PC-9 (cell line): ENCODE measurements around the gene C11orf86. TPM values are rescaled to one million over a fixed set of nuclear protein-coding genes. Genes with fewer than 3 reads are reported as not detected.

Experiments used
- BruUV-seq: library from RNA; stranded (reverse); fragments of 400-500 nt; replicated peaks from 2 replicates; lab custom pipeline; 2021; lab: Mats Ljungman, UMichigan
- CTCF ChIA-PET: fragments of 300-600 bp; sonication (Branson Sonifier 250); formaldehyde crosslinking; loops from one replicate; lab custom pipeline; 2022; ENCODE audit warnings: antibody characterized with exemption; lab: Charles Lee
- POLR2A ChIA-PET: fragments of 300-600 bp; sonication (Branson Sonifier 250); formaldehyde crosslinking; loops from one replicate; lab custom pipeline; 2022; ENCODE audit warnings: antibody characterized with exemption; ENCODE audit not compliant: unreplicated experiment; lab: Charles Lee
- DNase-seq, 2 experiments: peaks; one replicate each; pipeline versions ENCODE4 v3.0.0 to v3.0.0-alpha.2; 2015 to 2022; ENCODE audit warnings: mixed read lengths in 1 of 2
- H2AFZ ChIP-seq: fragments of 200-600 bp; sonication (generic); 2 replicates; pipeline ENCODE4 v1.8.1; 2017; ENCODE audit warnings: antibody characterized with exemption
- H3F3A ChIP-seq: fragments of 200-600 bp; sonication (generic); 2 replicates; pipeline ENCODE4 v1.8.1; 2017; ENCODE audit warnings: antibody characterized with exemption, mild to moderate bottlenecking, low read depth; ENCODE audit not compliant: insufficient read depth
- H3K27ac ChIP-seq: fragments of 200-600 bp; sonication (generic); 2 replicates; pipeline ENCODE4 v1.6.1; 2016; ENCODE audit warnings: mixed run types
- H3K27me3 ChIP-seq: fragments of 200-600 bp; sonication (generic); 2 replicates; pipeline ENCODE4 v1.6.1; 2016; ENCODE audit warnings: low read depth, mixed run types; ENCODE audit not compliant: insufficient read depth
- H3K36me3 ChIP-seq: fragments of 200-600 bp; sonication (generic); 2 replicates; pipeline ENCODE4 v1.6.1; 2016; ENCODE audit warnings: low read depth, mixed run types
- H3K4me1 ChIP-seq: fragments of 200-600 bp; sonication (generic); replicated peaks from 2 replicates; pipeline ENCODE4 v1.6.1; 2016; ENCODE audit warnings: mixed run types; ENCODE audit not compliant: insufficient read depth
- H3K4me2 ChIP-seq: fragments of 200-600 bp; sonication (generic); 2 replicates; pipeline ENCODE4 v1.6.1; 2017; ENCODE audit warnings: mixed run types
- H3K4me3 ChIP-seq: fragments of 200-600 bp; sonication (generic); 2 replicates; pipeline ENCODE4 v1.6.1; 2016; ENCODE audit warnings: mixed run types
- H3K79me2 ChIP-seq: fragments of 200-600 bp; sonication (generic); 2 replicates; pipeline ENCODE4 v1.6.1; 2017; ENCODE audit warnings: low read depth, mixed run types
- H3K9me2 ChIP-seq: fragments of 200-600 bp; sonication (generic); 2 replicates; pipeline ENCODE4 v1.8.1; 2017; ENCODE audit warnings: mild to moderate bottlenecking; ENCODE audit not compliant: insufficient read depth
- H3K9me3 ChIP-seq: fragments of 200-600 bp; sonication (generic); 2 replicates; pipeline ENCODE4 v1.8.1; 2016; ENCODE audit warnings: low read depth; ENCODE audit not compliant: insufficient read depth
- H4K20me1 ChIP-seq: fragments of 200-600 bp; sonication (generic); 2 replicates; pipeline ENCODE4 v1.8.1; 2017; ENCODE audit not compliant: insufficient read depth
- CTCF ChIP-seq: fragments of 200-600 bp; sonication (generic); conservative IDR thresholded peaks from 2 replicates; pipeline ENCODE4 v1.6.1; 2017; ENCODE audit warnings: mixed run types, antibody characterized with exemption, mild to moderate bottlenecking, moderate library complexity
- EZH2 ChIP-seq: fragments of 200-600 bp; sonication (generic); IDR thresholded peaks from 2 replicates; pipeline ENCODE4 v1.8.0; 2017; ENCODE audit warnings: antibody characterized with exemption, low read depth
- intact Hi-C: fragments of 100-400 bp; cut with micrococcal nuclease; formaldehyde crosslinking; loops from one replicate; pipeline ENCODE4 v1.10.0; 2022; ENCODE audit not compliant: unreplicated experiment
- total RNA-seq: library from RNA; stranded (reverse); gene quantifications from 2 replicates; pipeline ENCODE4 v1.2.3, GENCODE V29; 2021

Gene C11orf86
- total RNA-seq, 1 experiment from 2014 or later: not detected

- Histone ChIP-seq H3K27ac (no peak overlapping the region), H3K9me2 (no peaks in the 10 kb centered on the region), H3F3A (peaks cover 11% of the 10 kb centered on the region; the same call in 1 of the 2 replicates), H3K4me1 (0 out of 2 replicates have a peak, but pooled peaks cover under 1% of the 10 kb centered on the region), H4K20me1 (no peaks in the 10 kb centered on the region), H3K4me2 (no peak overlapping the region), H3K36me3 (no peaks in the 10 kb centered on the region), H3K9me3 (no peaks in the 10 kb centered on the region), H2AFZ (no peak overlapping the region), H3K4me3 (no peak overlapping the region), H3K79me2 (no peaks in the 10 kb centered on the region), H3K27me3 (no peaks in the 10 kb centered on the region)
- BruUV-seq: no TSS peak
- no peak for DNase-seq
- intact Hi-C loops: no loop called here
- TF ChIP-seq EZH2 (no peak), CTCF (no peak)
- POLR2A ChIA-PET: interaction anchor here (0.6 kb wide), 1 partner anchor 28 kb away, joined by 3 read pairs; no protein-coding TSS in a partner anchor
- CTCF ChIA-PET: interaction anchor here (0.6 kb wide), 1 partner anchor 25 kb away, joined by 8 read pairs; no protein-coding TSS in a partner anchor
These were observed 41.4 kb downstream of the C11orf86 start for GRCh38 chr11:67016550-67016949.

GRCh38 chr11:67020949-67021348 lies 45.8 kb downstream of the C11orf86 start:
- peaks cover 35% of the 10 kb centered on the region for H3K4me1 ChIP-seq
- no peaks in the 10 kb centered on the region for H3K36me3 ChIP-seq
- no peak for TF ChIP-seq EZH2
- no peak for TF ChIP-seq CTCF
- CTCF ChIA-PET: interaction anchor here (0.7 kb wide), 1 partner anchor 621 kb away, joined by 3 read pairs; no protein-coding TSS in a partner anchor
- H3K9me3 ChIP-seq: no peaks in the 10 kb centered on the region
- no peak overlapping the region for H2AFZ ChIP-seq
- no peaks in the 10 kb centered on the region for H3K9me2 ChIP-seq
- no TSS peak for BruUV-seq
- H3K4me2 ChIP-seq: no peak overlapping the region
- intact Hi-C loops: loop anchor here (2.0 kb wide), 1 partner anchor 138 kb away; no protein-coding TSS in a partner anchor
- POLR2A ChIA-PET: no interaction called here
- peaks cover 5% of the 10 kb centered on the region; the same call in 1 of the 2 replicates for H3K79me2 ChIP-seq
- H3K27me3 ChIP-seq: no peaks in the 10 kb centered on the region
- no peaks in the 10 kb centered on the region for H4K20me1 ChIP-seq
- H3K4me3 ChIP-seq: no peak overlapping the region
- DNase-seq: no peak
- H3F3A ChIP-seq: peaks cover 22% of the 10 kb centered on the region
- H3K27ac ChIP-seq: no peak overlapping the region

GRCh38 chr11:67022341-67022933 lies 47.3 kb downstream of the C11orf86 start:
- Histone ChIP-seq H3K4me1 (peaks cover 44% of the 10 kb centered on the region), H2AFZ (peak overlapping the region; percentile 95), H3K4me2 (peak overlapping the region; percentile 78), H3K9me2 (no peaks in the 10 kb centered on the region), H3K4me3 (peak overlapping the region; percentile 80), H3F3A (peaks cover 30% of the 10 kb centered on the region), H4K20me1 (no peaks in the 10 kb centered on the region), H3K9me3 (no peaks in the 10 kb centered on the region), H3K27me3 (no peaks in the 10 kb centered on the region), H3K79me2 (peaks cover 5% of the 10 kb centered on the region; the same call in 1 of the 2 replicates), H3K27ac (peak overlapping the region; percentile 50), H3K36me3 (no peaks in the 10 kb centered on the region)
- BruUV-seq: no TSS peak
- peak; percentile 86 to 95 for DNase-seq
- intact Hi-C loops: loop anchor here (1.0 to 2.0 kb wide), 2 partner anchors 33 to 176 kb away; no protein-coding TSS in a partner anchor
- POLR2A ChIA-PET: interaction anchor here (0.5 to 0.7 kb wide), 6 partner anchors 33 to 281 kb away, joined by 3 to 7 read pairs (median 5); partner anchors contain the start of gene SSH3
- TF ChIP-seq EZH2: no peak
- TF ChIP-seq CTCF: no peak
- CTCF ChIA-PET: interaction anchor here (0.6 to 1.4 kb wide), 14 partner anchors 9 to 663 kb away, joined by 3 to 16 read pairs (median 4); no protein-coding TSS in a partner anchor
